HEK293T (cell line): Measurements from ENCODE around the gene MGAT5B.

Experiments used
- ARNT ChIP-seq: fragments of 450-650 bp; IDR thresholded peaks from 2 replicates; pipeline ENCODE4 v1.6.1; 2017; ENCODE audit warnings: mild to moderate bottlenecking
- BHLHE40 ChIP-seq: fragments of 450-650 bp; IDR thresholded peaks from 2 replicates; pipeline ENCODE4 v1.6.1; 2016; ENCODE audit warnings: mild to moderate bottlenecking, moderate library complexity, borderline replicate concordance
- ELF4 ChIP-seq: fragments of 450-650 bp; IDR thresholded peaks from 2 replicates; pipeline ENCODE4 v1.6.1; 2017; ENCODE audit warnings: antibody characterized with exemption
- FOXA1 ChIP-seq: fragments of 450-650 bp; IDR thresholded peaks from 2 replicates; pipeline ENCODE4 v1.6.1; 2016; ENCODE audit warnings: mild to moderate bottlenecking
- FOXK2 ChIP-seq: fragments of 450-650 bp; IDR thresholded peaks from 2 replicates; pipeline ENCODE4 v1.6.1; 2016; ENCODE audit warnings: mild to moderate bottlenecking
- FOXM1 ChIP-seq: fragments of 450-650 bp; IDR thresholded peaks from 2 replicates; pipeline ENCODE4 v1.6.1; 2017; ENCODE audit warnings: mild to moderate bottlenecking, borderline replicate concordance
- NFRKB ChIP-seq: fragments of 450-650 bp; IDR thresholded peaks from 2 replicates; pipeline ENCODE4 v1.6.1; 2016; ENCODE audit warnings: mild to moderate bottlenecking, moderate library complexity
- SP1 ChIP-seq: fragments of 450-650 bp; IDR thresholded peaks from 2 replicates; pipeline ENCODE4 v1.6.1; 2017
- SUZ12 ChIP-seq: fragments of 450-650 bp; IDR thresholded peaks from 2 replicates; pipeline ENCODE4 v1.6.1; 2016; ENCODE audit warnings: mild to moderate bottlenecking
- TARDBP ChIP-seq: fragments of 450-650 bp; IDR thresholded peaks from 2 replicates; pipeline ENCODE4 v1.6.1; 2016
- ZNF384 ChIP-seq: fragments of 450-650 bp; IDR thresholded peaks from 2 replicates; pipeline ENCODE4 v1.6.1; 2016
- TF ChIP-seq, protein P1 (sequence below): fragments of 450-650 bp; IDR thresholded peaks from 2 replicates; pipeline ENCODE4 v1.6.1; 2016

DNA sequence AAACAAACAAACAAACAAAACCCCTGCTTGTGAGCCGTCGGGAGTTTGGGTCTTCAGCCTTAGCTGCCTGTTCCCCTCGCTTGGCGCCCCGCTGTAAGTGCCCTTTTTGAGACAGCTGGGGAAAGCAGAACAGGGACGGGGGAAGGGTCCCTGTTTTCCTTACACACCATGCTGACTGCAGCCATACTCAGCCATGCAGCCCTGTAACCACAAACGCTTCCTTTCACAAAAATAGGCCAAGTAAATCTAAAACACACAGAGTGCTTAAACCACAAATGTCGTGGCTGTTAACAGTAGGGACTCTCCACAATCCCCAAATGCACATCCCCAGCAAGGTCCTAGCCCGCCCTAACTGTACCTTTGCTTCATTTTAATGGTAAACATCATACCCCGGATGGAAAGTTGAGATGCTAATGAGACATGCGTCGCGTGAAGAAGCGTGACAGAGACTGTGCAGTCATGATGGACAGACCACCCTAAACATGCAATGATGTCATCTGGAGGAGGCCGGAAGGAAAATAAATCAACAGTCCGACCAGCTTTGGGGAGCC is 129.9 kb downstream of the MGAT5B start:
- TF ChIP-seq ZNF384 (no peak), ELF4 (no peak), ARNT (no peak), FOXK2 (no peak), SUZ12 (no peak), SP1 (no peak), NFRKB (no peak), FOXM1 (no peak), TARDBP (no peak), FOXA1 (no peak), BHLHE40 (no peak)
- TF ChIP-seq, protein P1, sequence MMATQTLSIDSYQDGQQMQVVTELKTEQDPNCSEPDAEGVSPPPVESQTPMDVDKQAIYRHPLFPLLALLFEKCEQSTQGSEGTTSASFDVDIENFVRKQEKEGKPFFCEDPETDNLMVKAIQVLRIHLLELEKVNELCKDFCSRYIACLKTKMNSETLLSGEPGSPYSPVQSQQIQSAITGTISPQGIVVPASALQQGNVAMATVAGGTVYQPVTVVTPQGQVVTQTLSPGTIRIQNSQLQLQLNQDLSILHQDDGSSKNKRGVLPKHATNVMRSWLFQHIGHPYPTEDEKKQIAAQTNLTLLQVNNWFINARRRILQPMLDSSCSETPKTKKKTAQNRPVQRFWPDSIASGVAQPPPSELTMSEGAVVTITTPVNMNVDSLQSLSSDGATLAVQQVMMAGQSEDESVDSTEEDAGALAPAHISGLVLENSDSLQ, result no peak
